GM19452 (cell line): ENCODE measurements around the gene TFR2.

Source experiments
- ATAC-seq: cut with Tn5 transposase; IDR thresholded peaks from one replicate; pipeline ENCODE4 v1.9.1; 2021; ENCODE audit not compliant: unreplicated experiment

Gene TFR2

DNA sequence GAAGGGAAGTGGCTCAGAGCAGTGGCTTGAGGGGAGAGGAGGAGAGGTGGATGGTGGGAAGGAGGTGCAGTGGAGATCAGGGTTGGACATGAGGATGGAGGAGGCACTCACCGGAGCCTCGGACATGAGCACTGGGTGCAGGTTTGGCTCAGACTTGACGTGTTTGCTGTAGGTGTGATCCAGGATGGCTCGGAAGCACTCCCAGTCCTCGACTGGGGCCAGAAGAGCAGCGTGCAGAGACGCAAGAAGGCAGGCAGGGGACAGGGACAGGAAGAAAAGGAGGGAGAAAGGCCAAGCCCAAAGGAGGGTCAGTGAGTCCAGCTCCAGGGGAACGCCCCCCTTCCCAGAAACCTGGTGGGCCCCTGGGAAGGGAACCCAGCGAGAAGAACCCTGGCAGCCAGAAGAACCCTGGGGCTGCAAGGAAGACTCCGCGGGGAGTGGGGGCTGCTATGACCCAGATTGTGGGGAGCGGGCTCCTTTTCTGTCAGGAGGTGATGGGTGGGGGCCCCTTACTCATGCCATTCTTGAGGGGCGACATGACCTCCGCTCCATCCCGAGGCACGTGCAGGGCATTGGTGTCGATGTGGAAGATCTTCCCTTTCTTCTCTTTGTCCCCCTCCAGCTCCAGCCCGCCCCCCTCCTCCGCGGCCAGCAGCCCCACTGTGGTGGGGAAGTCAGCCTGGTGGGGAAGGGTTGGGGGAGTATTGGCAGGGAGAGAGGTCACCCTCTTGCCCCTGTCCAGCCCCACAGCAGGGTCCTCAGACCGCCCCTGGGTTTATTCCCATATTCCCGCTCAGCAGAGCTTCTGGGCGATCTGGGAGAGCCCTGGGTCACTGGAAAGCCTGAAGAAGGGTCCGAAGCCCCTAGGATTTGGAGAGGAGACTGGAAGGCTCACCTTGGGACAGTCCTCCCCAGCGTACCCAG is 13.8 kb upstream of the TFR2 start:
- no peak for ATAC-seq

DNA sequence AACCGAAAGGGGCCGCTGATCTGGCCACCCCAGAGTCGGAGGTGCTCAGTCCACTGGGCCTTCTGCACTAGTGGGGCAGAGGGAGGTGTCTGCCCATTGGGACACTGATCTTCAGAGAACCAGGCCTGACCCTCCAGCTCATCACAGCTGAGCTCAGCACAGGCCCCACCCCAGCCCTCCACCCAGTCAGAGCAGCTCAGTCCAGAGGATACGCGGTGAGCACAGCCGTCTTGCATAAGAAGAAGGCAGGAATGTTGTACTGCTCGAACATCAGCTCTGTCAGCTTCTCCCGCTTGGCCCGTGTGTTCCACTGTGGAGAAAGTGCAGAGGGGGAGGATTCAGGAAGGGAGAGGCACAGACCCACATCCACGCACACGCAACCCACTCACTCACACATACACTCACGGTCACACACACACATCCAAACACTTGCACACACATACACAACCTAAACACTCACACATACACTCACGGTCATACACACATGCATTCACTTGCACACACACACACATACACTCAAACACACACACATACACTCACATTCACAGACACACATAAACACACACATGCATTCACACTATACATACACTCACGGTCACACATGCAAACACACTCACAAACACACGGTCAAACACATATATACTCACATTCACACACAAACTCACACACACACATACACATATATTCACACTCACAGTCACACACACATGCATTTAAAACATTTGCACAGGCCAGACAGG is 8.6 kb upstream of the TFR2 start:
- no peak for ATAC-seq

DNA sequence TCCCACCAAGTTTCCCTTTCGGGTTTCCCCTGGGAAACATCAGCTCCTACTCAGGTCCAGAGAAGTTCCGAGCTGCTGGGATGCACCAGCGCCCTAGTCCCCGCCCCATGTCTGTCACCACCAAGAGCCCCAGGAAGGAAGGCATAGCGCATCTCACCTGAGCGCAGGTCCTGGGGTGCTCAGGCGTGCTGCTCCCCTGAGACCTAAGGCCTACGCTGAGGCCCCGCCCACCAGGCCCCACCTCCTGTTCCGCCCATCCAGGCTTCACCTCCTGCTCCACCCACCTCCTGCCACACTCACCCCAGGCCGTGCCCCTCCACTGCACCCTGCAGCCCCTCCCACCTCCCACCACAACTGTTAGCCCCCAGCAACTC is 1.2 kb upstream of the TFR2 start:
- no peak for ATAC-seq

DNA sequence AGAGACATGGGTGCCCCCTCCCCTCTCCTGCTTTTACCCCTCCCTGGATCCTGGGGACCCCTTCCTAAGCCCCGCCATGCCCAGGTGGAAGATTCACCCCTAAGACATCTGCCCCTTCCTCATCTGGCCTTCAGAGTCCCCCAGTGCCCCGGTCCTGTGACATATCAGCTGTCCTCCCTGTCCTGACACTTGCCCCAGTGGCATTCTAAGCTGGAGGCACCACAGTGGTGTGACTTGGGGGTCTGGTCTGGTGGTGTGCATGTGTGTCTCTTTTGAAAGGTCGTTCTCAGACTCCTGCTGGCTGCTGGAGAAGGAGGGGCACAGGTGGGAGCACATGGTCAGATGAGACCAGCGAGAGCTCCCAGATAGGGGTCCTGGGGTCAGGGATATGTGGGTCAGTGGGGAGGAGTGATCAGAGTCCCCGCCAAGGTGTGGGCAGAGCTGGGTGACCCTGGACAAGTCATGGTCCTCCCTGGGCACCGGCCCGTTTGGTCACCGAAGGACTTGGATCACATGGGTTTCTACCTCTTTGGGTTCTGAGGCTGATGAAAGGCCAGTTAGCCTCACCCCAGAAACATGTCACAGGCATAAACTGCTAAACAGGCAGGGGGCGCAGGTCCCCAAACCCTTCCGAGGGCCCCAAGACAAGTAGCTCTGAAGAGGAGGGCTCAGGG is 645 bp upstream of the TFR2 start:
- ATAC-seq, result no peak

DNA sequence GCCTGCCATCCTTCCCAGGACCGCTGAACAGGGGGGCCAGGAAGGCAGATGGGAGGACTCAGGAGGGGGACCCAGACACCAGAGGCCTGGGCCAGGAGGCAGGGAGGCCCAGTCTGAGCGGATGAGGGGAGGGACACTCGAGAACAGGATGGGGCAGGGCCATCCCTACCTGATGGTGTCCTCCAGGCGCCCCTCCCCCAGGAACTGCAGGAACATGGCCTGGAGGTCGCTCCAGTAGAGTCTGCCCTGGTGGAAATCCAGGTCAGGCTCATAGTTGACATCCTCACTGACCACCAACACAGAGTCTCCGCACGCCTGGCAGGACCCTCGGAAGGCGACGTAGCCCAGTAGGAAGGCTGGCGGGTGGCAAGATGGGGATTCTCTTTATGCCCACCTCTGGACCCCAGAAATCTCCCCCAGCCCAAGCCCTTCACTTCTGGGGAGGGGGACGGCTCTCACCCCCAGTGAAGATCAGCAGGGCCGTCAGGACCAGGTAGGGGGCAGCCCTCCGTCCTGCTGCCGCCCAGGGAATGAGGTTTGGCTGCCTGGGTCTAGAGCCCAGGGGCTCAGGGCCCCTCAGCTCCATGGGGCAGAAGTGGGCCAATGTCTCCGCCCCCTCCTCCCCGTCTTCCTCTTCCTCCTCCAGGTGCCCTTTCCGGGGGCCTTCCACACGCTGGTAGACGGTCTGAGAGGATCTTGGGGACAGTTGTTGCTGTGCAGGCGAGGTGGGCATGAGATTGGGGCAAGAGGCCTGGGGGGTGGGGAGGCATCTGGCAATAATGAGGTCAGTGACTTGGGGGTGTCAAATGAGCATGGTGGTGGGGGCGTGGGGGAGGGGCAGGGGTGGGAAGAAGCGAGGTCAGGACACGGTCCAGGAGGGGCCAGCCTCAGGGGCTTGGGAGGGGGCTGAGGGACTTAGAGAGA is 573 bp downstream of the TFR2 start:
- no peak for ATAC-seq

DNA sequence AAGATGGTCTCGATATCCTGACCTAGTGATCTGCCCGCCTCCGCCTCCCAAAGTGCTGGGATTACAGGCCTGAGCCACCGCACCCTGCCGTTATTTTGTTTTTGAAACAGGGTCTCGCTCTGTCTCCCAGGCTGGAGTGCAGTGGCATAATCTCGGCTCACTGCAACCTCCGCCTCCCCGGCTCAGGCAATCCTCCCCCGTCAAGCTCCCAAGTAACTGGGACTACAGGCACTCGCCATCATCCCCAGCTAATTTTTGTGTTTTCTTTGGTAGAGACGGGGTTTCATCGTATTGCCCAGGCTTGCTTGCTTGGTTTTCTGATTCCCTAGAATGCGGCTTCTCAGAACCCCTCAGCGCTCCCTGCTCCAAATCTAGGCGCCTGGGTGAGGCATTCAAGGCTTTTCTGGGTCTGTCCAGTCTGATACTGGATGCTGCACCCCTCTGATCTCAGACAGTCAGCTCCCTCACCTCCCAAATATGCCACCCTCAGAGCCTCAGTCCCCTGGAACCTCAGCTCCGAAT is 1.3 kb downstream of the TFR2 start:
- no peak for ATAC-seq

DNA sequence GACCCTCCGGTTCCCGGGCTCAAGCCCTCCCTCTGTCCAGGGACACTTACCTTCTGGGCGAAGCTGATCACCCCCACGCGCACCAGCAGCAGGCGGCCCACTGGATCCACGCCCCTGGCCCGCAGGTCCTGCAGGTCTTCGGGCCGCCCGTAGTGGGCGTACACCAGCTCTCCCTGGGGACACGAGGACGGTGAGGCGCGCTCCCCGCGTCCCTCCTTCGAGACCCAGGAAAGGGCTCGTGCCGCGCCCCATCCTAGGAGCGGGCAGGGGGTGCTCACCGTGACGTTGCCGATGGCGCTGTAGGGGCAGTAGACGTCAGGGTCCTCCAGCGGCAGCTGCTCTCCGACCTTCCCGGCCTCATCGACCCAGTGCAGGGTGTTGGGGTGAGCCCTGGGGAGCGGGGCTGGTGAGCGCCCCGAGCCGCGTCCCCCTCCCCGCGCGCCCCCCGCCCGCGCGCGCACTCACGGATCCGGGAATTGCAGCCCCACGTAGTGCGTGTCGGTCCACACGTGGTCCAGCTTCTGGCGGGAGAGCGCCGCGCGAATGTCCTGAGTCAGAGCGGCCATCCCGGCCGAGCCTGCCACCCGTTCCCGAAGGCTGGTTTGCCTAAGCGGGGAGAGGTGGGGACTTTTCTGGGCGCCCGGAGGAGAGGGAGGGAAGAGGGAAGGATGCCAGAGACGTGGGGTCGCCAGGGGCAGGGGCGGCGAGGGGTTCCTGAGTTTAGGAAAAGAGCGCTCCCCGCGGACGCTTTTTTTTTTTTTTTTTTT is 8.2 kb downstream of the TFR2 start:
- ATAC-seq, result no peak

DNA sequence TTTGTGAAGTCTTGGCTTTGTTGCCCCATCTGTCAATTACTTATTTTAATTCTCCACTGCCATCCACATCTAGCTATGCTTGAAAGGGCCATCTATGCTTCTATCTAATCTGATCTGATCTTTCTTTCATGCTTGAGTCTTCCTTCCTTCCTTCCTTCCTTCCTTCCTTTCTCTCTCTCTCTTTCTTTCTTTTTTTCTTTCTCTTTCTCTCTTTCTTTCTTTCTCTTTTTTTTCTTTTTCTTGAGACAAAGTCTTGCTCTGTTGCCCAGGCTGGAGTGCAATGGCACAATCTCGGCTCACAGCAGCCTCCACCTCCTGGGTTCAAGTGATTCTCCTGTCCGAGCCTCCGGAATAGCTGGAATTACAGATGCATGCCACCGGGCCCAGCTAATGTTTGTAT is 11.3 kb downstream of the TFR2 start:
- ATAC-seq, result no peak

DNA sequence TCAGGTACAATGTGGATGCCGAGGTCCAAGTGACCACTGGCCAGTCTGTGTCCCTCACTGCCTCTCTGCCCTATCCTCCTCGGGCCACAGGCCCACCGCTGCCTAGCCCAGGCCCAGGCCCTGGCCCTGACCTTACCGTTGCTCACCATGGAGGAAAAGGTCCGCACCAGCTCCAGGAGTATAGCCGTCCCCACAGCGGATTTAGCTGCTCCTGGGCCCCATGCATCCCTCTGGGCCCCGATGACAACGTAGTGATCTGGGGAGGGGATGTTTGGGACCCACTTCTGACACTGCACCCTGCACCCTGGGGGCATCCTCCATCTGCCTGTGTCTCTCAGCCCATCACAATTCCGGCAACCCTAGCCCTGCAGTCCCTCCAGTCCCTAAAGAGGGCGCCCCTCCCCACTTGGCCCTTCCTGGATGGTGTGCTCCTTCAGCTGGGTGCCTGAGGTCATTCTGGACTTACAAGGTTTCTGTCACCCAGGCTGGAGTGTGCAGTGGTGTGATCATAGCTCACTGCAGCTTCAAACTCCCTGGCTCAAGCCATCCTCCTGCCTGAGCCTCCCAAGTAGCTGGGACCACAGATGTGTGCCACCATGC is 12.1 kb downstream of the TFR2 start:
- ATAC-seq, result no peak

DNA sequence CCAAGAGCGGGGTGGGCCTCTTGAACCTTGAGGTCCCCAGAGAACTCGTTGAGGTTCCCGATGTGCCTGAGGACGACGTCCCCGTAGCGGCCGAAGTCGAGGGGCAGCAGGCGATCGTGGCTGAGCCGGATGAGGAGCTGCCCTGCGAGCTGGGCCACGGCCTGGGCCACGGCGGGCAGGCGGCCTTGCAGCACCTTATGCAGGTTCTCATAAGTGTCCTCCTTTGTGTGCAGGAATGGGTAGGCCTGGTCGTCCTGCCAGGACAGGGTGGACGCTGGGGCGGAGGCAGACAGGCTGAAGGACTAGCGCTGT is 14.2 kb downstream of the TFR2 start:
- no peak for ATAC-seq

DNA sequence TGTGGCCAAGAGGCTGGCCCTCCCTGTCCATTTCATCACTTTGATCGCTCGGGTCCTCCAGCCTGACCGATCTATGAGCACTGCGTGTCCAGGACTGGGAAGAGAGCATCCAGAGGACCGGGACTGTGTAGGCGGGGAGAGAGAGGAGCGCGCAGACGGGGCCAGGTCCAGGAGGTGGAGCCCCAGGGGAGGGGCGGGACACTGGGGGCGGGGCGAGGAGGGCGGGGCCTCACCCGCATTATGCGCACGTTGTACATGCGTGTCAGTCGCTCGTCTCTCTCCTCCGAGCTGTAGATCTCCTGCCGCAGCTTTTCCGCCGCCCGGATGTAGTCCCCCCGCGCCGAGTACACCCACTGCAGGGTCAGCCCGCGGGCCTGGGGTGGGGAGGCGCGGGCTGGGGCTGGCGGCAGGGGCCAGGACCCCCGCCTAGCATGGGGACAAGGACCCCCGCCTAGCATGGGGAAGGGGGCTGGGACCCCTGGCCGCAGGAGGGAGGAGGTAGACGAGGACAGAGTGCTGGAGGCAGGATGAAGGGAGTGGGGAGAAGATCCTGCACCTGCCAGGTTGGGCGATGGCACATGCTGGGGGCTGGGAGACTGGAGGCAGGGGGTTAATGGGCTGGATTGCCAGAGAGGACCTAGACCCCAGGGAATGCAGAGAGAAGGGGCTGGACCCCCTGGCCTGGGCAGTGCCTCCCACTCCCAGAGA is 14.7 kb downstream of the TFR2 start:
- peak; percentile 67 for ATAC-seq

DNA sequence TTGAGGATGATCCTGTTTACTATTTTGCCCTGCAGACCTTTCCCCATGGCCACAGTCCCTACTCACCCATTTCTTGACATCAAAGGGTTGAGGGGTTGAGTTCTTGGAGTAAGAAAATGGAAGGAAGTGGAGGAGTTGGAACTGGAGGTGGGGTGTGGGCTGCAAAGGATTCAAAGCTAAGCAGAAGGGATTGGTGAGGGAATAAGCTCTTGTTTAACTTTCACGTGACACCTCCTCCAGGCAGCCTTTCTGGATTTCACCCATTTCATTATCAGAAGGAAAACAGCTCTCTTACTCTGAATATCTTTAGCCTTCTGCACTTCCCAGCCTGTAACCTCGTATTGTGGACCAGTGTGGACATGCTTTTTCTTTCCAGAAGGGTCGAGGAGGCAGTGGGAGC is 15.3 kb downstream of the TFR2 start:
- no peak for ATAC-seq

DNA sequence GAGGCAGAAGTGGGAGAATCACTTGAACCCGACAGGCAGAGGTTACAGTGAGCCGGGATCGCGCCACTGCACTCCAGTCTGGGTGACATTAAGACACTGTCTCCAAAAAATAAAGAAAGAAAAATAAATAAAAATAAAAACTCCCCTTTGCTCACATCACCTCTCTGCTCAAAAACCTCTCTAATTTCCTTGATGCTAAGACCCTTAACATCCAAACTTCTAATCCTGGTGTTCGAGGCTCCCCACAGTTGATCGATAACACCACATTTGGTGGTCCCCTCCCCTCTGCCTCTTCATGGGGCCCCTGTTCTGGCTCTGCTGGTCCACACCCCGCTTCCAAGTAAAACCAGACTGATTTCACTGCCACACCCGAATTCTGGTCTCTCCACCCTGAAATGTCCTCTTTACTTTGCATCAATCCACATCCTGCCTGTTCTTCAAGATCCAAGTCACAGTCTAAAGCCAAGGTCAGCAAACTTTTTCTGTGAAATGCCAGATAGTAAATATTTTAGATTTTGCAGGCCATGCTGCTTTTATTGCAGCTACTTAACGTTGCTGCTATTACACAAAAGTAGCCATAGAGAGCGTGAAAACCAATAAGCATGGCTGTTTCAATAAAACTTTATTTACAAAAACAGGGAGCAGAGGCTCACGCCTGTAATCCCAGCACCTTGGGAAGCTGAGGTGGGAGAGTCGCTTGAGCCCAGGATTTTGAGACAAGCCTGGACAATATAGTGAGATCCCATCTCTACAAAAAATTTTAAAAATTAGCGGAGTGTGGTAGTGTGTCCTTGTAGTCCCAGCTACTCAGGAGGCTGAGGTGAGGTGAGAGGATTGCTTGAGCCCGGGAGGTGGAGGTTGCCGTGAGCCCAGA is 17.2 kb downstream of the TFR2 start:
- ATAC-seq, result no peak

DNA sequence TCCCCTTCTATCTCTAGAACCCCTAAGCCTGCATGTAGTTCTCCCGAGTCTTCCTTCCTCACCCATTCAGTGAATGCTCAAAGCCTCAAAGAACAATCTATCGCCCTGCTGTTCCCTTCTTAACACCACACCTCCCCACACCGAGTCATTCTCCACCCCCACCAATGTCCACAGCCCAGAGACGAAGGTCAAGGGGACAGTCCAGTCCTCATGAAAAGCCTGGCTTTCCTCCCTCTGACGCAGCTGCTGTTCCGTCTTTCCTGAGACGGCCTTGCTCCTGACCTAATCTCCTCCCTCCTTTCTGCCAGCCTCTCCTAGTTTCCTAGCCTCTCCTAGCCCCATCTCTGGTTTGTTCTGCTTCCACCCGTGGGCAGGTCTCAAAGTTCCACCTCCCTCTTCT is 19.8 kb downstream of the TFR2 start:
- ATAC-seq, result no peak

DNA sequence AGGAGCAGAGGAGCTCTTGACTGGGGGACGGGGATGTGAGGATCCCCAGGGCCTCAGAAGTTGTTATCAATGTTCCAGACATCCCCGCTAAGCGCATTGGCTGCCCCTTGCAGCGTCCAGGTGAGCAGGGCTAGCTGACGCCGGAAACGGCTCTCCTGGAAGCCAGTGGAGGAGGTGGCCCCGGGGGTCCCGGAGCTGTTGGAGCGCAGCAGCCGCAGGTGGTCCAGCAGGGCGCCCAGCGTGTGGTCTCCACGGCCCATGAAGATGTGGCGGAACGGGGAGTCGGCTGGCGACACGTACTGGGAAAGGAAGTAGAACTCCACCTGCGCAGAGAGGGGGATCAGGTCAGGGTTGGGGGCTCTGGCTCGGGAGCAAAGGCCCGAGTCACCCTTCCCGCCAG is 20.5 kb downstream of the TFR2 start:
- no peak for ATAC-seq

DNA sequence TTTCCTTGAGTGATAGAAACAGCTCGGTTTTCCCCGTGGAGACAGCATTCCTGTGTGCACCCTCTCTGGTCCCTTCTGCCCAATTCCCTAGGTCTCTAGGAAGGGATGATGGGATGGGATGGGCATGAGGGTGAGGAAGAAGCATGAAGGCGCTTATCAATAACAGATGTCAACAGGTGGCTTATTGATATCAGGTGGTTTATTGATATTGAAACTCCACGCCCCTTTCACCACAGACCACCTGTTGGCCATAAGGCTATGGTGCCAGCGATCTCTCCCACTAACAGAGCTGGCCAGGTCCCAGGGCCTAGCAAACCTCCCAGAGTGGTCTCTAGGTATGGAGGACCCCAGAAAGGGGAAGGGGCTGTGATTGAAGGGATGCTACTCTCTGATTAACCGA is 21.1 kb downstream of the TFR2 start:
- ATAC-seq, result no peak

DNA sequence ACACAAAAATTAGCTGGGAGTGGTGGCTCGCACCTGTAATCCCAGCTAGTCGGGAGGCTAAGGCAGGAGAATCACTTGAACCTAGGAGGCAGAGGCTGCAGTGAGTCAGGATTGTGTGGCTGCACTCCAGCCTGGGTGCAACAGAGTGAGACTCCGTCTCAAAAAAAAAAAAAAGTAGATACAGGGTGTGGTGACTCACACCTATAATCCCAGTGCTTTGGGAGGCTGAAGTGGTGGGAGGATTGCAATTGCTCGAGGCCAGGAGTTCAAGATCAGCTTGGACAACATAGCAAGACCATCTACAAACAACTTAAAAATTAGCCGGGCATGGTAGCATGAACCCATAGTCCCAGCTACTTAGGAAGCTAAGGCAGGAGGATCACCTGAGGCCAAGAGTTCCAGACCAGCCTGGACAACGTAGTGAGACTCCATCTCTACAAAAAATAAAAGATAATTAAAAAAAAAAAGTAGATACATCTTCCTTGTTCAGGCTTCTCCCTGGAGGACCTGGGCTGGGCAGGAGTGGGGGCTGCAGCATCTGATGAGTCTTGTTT is 27.0 kb downstream of the TFR2 start:
- ATAC-seq, result no peak
